ENCODE data around the gene ALK. TPM values are rescaled to one million over a fixed set of nuclear protein-coding genes. Genes with fewer than 3 reads are reported as not detected.

Gene ALK
- total and polyA plus RNA-seq, 10 of the 15 experiments (the other 5 are each of a cell fraction or from before 2014, with no cell fraction given), result 0.11 TPM; not detected in 9

- no peak for TF ChIP-seq ZBTB4 (CRISPR knock-in tag; IDR thresholded peaks at IDR 0.05)
Observed at GRCh38 chr2:29966266-29966665, 44.9 kb upstream of the ALK start (continued).

DNA sequence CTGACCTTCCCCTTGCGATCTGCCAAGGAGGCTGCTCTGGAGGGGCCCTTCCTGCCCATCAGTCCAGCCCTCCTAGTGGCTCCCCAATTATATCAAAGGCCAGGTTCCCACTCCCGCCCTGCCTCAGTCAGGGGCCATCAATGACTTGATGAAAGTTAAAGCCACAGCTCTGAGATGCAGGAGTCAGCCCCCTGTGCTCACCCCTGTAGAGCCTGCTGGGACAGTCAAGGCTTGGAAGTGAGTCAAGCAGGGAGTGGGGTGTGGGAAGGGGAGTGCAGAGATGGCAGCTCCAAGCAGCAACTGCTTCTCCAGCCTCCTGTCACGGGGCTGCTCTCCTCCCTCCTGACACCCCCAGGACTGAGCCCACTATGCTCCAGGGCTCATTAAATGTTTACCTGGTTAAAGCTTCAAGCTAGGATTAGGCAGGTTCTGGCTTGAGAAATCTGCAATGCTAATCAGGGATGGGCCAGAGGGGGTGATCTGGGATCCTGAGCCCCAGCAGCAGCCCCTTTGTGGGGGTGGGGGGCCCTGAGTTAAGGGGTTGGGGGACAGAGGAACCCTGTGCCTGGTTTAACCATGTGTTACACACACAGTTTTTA, 42.7 kb upstream of the ALK start:
- ChIA-PET POLR2A (no interaction called here), SMC1A (ENCODE audit: uncharacterized antibody, unreplicated experiment) (no interaction called here), CTCF (no interaction called here), RAD21 (ENCODE audit: unreplicated experiment) (no interaction called here)
- H4K20me1 ChIP-seq (ENCODE audit: control insufficient read depth, insufficient read depth), result no peaks in the 10 kb centered on the region
- ATAC-seq (no peak), DNase-seq (ENCODE audit: low read depth, low spot score) (no peak), FAIRE-seq (no peak)
- no peaks in the 10 kb centered on the region for H3K4me1 ChIP-seq (ENCODE audit: control insufficient read depth, insufficient read depth, low read length)
- H3K79me2 ChIP-seq (ENCODE audit: control insufficient read depth, insufficient read depth, low read length), result no peaks in the 10 kb centered on the region
- H2AFZ ChIP-seq (ENCODE audit: control insufficient read depth, low read depth, low read length), result no peak overlapping the region
- WGBS (ENCODE audit: insufficient coverage, insufficient replicate concordance, low lambda C conversion rate, missing lambda C conversion rate), result 17% methylated on average over 3 of the region's 3 CpGs
- intact Hi-C loops (cut with micrococcal nuclease; ENCODE audit: unreplicated experiment) (no loop called here), in situ Hi-C loops (cut with MboI) (no loop called here)
- no peak overlapping the region for H3K4me3 ChIP-seq
- H3K9ac ChIP-seq (ENCODE audit: control insufficient read depth, insufficient read depth, low read length), result no peak overlapping the region
- no peaks in the 10 kb centered on the region for H3K9me3 ChIP-seq (replicated peaks; ENCODE audit: control insufficient read depth, insufficient read depth, low read length)
- H3K27ac ChIP-seq (ENCODE audit: control insufficient read depth, insufficient read depth), result no peak overlapping the region
- no peaks in the 10 kb centered on the region for H3K36me3 ChIP-seq (ENCODE audit: control insufficient read depth in 2 of 2, insufficient read depth in 2 of 2, low read length in 1 of 2)
- no TSS peak for BruUV-seq (replicated peaks)
- H3K27me3 ChIP-seq (replicated peaks in 1 of 2; ENCODE audit: control insufficient read depth in 2 of 2, insufficient read depth in 2 of 2, low read length in 1 of 2), result peaks cover 2 to 5% of the 10 kb centered on the region in 2 experiments; a peak in 3 of 4 replicates
- no peak overlapping the region for H3K4me2 ChIP-seq (ENCODE audit: control insufficient read depth, insufficient read depth)
- no peak for TF ChIP-seq HCFC1 (IDR thresholded peaks at IDR 0.05; ENCODE audit: low read length)
- TF ChIP-seq EGR1 (IDR thresholded peaks at IDR 0.05; ENCODE audit: borderline replicate concordance in 1 of 2, low read depth in 2 of 2, low read length in 2 of 2), result no peak
- no peak for TF ChIP-seq TBL1XR1 (IDR thresholded peaks at IDR 0.05; ENCODE audit: low read depth, low read length)
- no peak for TF ChIP-seq IKZF2 (IDR thresholded peaks at IDR 0.05)
- no peak for TF ChIP-seq NFYB (IDR thresholded peaks at IDR 0.05; ENCODE audit: insufficient read depth, low read depth, low read length)
- TF ChIP-seq SP1 (IDR thresholded peaks at IDR 0.05; ENCODE audit: low read depth, low read length), result no peak
- TF ChIP-seq, protein P1, sequence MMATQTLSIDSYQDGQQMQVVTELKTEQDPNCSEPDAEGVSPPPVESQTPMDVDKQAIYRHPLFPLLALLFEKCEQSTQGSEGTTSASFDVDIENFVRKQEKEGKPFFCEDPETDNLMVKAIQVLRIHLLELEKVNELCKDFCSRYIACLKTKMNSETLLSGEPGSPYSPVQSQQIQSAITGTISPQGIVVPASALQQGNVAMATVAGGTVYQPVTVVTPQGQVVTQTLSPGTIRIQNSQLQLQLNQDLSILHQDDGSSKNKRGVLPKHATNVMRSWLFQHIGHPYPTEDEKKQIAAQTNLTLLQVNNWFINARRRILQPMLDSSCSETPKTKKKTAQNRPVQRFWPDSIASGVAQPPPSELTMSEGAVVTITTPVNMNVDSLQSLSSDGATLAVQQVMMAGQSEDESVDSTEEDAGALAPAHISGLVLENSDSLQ (IDR thresholded peaks at IDR 0.05), result no peak
- no peak for TF ChIP-seq RAD21 (IDR thresholded peaks at IDR 0.05; ENCODE audit: insufficient read depth, low read depth, low read length)
- no peak for TF ChIP-seq NR2C2 (IDR thresholded peaks at IDR 0.05; ENCODE audit: borderline replicate concordance, control insufficient read depth, insufficient read length, low read depth)
- TF ChIP-seq NRF1 (conservative IDR thresholded peaks at IDR 0.05; ENCODE audit: low read depth, low read length), result no peak
- TF ChIP-seq RUNX3 (IDR thresholded peaks at IDR 0.05; ENCODE audit: low read length), result no peak
- TF ChIP-seq, protein P2, sequence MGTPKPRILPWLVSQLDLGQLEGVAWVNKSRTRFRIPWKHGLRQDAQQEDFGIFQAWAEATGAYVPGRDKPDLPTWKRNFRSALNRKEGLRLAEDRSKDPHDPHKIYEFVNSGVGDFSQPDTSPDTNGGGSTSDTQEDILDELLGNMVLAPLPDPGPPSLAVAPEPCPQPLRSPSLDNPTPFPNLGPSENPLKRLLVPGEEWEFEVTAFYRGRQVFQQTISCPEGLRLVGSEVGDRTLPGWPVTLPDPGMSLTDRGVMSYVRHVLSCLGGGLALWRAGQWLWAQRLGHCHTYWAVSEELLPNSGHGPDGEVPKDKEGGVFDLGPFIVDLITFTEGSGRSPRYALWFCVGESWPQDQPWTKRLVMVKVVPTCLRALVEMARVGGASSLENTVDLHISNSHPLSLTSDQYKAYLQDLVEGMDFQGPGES (IDR thresholded peaks at IDR 0.05), result no peak

All from GM12878 (cell line).